BJ (cell line): Measurements from ENCODE around the gene GCSAM. TPM values are rescaled to one million over a fixed set of nuclear protein-coding genes. Genes with fewer than 3 reads are reported as not detected.
A peak's percentile ranks its signal among the peaks of the same experiment; 100 is the strongest.

ENCODE experiments used
- CTCF ChIA-PET: fragments of 350-600 bp; formaldehyde crosslinking; extraction: SDS; loops from one replicate; lab custom pipeline; 2021; ENCODE audit warnings: antibody characterized with exemption, inconsistent platforms; lab: Yijun Ruan, JAX
- POLR2A ChIA-PET: fragments of 300-600 bp; sonication (Branson Sonifier 250); formaldehyde crosslinking; extraction: SDS; loops from one replicate; lab custom pipeline; 2021; ENCODE audit warnings: antibody characterized with exemption; lab: Charles Lee
- DNase-seq: peaks from one replicate; pipeline ENCODE4 v3.0.0-alpha.2; 2011; ENCODE audit warnings: low read depth
- H3K27me3 ChIP-seq: 2 replicates; pipeline ENCODE4 v1.6.0; 2011; ENCODE audit warnings: low read length; ENCODE audit not compliant: control insufficient read depth, insufficient read depth
- H3K36me3 ChIP-seq: 2 replicates; pipeline ENCODE4 v1.5.1; 2011; ENCODE audit warnings: low read length; ENCODE audit not compliant: control insufficient read depth, insufficient read depth
- H3K4me3 ChIP-seq: 2 replicates; pipeline ENCODE4 v1.5.1; 2011; ENCODE audit warnings: low read depth, mild to moderate bottlenecking, control low read depth, low read length
- CTCF ChIP-seq: IDR thresholded peaks from 2 replicates; pipeline ENCODE4 v1.5.1; 2011; ENCODE audit warnings: low read depth, mild to moderate bottlenecking, control low read depth, inconsistent platforms, low read length, moderate library complexity; ENCODE audit not compliant: insufficient read depth
- polyA plus RNA-seq: library from polyadenylated mRNA; depleted of rRNA; stranded (reverse); fragments of >200 nt; gene quantifications from 2 replicates; pipeline ENCODE4 v1.2.3, GENCODE V29; 2011

Gene GCSAM
- polyA plus RNA-seq, 1 experiment, result not detected

DNA sequence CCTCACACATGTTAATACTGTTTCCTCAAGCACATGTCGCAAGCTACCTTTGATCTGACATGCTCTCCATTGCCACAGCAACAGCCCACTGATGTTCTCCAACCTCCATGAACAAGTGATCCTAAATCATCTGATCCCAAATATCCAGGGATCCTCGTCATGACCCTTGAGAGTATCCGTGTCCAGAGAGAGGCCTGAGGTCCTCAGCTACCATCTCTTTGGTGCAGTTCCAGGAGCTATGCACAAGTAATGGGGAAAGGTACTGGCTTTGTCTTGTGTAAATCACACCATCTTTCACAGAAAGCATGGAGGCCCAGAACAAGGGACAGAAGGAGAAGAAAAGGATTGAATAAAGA lies 2.4 kb downstream of the GCSAM start:
- POLR2A ChIA-PET, result no interaction called here
- CTCF ChIA-PET, result no interaction called here

DNA sequence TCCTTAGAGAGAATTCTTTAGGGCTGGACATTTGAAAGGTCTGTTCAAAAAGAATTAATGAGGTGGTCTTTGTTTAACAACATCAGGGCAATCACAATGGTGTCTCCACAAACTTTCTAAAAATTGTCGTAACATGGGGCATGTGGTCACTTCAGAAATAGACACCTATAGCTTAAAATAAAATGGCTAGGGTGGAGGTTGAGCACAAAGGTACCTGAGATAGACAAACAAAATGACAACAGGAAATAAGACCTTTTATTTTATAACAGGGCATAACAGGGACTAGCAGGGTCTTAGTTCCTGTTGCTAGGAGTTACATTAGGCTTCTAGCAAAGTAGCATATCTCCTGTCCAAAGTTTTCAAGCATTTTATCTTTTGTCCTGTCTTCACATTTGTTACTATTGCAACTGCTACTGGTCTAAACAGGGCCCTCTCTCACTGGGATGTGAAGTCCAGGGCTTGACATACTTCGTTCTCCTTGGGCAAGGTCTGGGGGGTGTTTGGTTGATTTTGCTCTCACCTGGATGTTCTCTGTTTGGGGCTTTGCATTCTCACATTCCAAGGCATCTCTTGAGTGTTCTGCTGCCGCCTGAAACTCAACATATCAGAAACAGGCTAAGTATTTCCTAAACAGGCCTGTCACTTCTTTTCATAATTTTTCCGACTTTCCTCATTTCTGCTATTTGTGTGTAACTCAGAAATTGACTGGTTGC lies 3.0 kb downstream of the GCSAM start:
- no peak for DNase-seq
- Histone ChIP-seq H3K27me3 (no peaks in the 10 kb centered on the region), H3K36me3 (no peaks in the 10 kb centered on the region), H3K4me3 (no peak overlapping the region)
- TF ChIP-seq CTCF, result no peak
- ChIA-PET CTCF (no interaction called here), POLR2A (no interaction called here)

More for the DNA sequence above, 2.4 kb downstream of the GCSAM start:
- DNase-seq, result no peak
- no peak for TF ChIP-seq CTCF
- H3K36me3 ChIP-seq, result no peaks in the 10 kb centered on the region
- no peak overlapping the region for H3K4me3 ChIP-seq
- H3K27me3 ChIP-seq, result no peaks in the 10 kb centered on the region

GRCh38 chr3:112128843-112129727 lies 4.0 kb downstream of the GCSAM start:
- no peak for TF ChIP-seq CTCF
- Histone ChIP-seq H3K27me3 (no peaks in the 10 kb centered on the region), H3K4me3 (no peak overlapping the region), H3K36me3 (no peaks in the 10 kb centered on the region)
- ChIA-PET CTCF (interaction anchor here (1.1 to 2.2 kb wide), 2 partner anchors 8 to 18 kb away, joined by 3 to 9 read pairs; no protein-coding TSS in a partner anchor), POLR2A (no interaction called here)
- peak; percentile 37 for DNase-seq

GRCh38 chr3:112127522-112128494 lies 5.2 kb downstream of the GCSAM start:
- H3K27me3 ChIP-seq, result no peaks in the 10 kb centered on the region
- DNase-seq, result no peak
- H3K36me3 ChIP-seq, result no peaks in the 10 kb centered on the region
- CTCF ChIA-PET, result interaction anchor here (1.1 to 2.2 kb wide), 2 partner anchors 10 to 16 kb away, joined by 3 to 9 read pairs; no protein-coding TSS in a partner anchor
- H3K4me3 ChIP-seq, result no peak overlapping the region
- no peak for TF ChIP-seq CTCF
- POLR2A ChIA-PET, result no interaction called here
